Tongue (tissue), 2 donors: ENCODE results near the gene FHAD1. TPM values are rescaled to one million over a fixed set of nuclear protein-coding genes. Genes with fewer than 3 reads are reported as not detected.

ENCODE experiments used
- DNase-seq: peaks from one replicate; pipeline ENCODE4 v3.0.0-alpha.2; 2015
- total RNA-seq: library from RNA; depleted of rRNA; stranded (reverse); fragments of >200 nt; gene quantifications from one replicate; pipeline ENCODE4 v1.2.3, GENCODE V29; 2014

The FHAD1 gene
- total RNA-seq, 1 donor from 2014 or later: 3.8 TPM

DNA sequence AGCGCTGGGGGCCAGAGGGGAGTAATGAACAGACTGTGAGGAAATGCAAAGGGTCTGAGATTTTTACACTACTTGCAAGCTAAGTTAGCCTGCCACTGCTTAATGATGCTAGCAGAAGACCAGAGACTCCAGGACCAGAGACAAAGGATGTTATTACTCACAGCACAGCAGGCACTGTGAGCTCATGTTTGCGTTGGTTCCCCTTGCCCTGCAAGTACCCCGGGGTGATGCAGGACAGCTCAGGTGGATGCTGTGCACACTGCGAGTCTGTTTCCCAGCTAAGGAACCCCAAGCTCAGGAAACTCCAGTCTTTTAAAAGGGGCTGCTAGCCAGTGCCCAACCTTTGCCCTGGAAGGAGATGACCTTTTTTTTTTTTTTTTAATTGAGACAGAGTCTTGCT is 1.2 kb downstream of the FHAD1 start:
- no peak for DNase-seq

DNA sequence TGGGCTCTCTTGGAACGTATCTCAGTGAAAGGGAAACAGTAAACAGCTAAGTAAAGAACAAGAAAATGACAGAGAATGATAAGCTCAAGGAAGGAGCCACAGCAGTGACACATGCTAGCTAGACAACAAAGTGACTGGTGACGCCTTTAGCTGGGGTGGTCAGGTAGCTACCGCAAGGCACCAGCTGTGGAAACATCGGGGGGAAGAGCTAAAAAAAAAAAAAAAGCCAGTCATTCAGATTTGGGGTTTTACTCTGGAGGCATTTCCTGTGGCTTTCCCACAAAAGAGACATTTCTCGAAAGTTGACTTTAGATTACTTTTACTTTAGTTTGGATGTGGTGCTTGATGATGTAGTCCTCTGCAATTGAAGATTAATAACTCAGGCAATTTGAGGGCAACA is 2.1 kb downstream of the FHAD1 start:
- DNase-seq: no peak

DNA sequence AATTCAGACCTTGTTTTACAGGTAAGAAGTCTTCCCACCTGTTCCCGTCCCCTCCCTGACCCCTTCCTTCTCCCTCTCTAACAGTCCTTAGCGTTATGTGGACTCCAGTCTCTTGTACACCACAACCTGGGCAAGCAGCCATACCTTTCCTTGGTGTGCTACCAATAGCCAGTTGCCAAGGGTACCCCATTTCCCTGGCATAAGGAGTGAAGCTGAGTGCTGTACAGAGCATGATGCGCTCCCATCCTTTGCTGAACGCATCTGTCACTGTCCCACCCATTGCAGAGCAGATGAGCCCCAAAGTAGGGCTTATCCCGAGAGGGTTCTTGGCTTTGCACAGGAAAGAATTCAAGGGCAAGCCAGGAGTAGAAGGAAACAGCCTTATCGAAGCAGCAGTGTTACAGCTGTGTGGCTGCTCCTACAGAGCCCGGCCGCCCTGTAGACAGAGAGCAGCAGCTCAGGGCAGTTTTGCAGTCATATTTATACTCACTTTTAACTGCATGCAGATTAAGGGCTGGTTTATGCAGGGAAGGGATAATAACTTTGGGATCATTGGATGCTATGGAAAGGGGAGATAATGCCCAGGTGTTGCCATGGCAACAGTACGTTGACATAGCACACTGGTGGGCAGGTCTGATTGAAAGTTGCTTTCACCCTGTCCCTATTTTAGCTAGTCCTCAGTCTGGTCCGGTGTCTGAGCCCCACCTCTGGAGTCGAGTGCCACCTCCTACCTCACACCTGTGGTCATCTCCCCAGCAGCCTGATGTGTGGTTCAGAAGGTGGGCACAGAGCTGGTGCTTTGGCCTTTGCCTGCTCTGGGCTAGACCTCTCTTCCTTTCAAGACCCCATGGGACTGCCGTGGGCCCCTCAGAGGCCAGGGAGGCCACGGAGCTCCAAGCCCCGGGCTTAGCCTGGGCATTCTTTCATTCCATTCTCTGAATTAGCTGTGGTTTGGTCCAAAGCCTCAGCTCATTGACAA is 5.1 kb downstream of the FHAD1 start:
- no peak for DNase-seq

DNA sequence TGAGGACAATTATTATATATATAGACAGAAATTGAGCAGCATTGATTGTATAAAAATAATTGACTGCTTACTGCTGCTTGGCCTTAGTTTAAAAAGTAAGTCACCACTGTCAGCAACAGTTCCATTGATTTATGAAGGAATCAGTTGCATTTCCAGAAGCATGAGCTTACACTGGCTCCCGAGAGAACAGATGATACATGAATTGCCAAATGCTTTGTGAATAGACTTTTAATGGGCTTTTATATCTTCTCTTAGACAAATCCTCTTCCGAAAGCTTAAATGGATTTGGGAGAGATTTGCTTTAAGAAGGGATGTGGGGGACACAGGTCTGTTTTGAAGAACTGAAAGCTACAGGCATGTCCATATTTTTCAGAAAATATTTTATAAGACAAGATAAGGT is 7.5 kb downstream of the FHAD1 start:
- no peak for DNase-seq

DNA sequence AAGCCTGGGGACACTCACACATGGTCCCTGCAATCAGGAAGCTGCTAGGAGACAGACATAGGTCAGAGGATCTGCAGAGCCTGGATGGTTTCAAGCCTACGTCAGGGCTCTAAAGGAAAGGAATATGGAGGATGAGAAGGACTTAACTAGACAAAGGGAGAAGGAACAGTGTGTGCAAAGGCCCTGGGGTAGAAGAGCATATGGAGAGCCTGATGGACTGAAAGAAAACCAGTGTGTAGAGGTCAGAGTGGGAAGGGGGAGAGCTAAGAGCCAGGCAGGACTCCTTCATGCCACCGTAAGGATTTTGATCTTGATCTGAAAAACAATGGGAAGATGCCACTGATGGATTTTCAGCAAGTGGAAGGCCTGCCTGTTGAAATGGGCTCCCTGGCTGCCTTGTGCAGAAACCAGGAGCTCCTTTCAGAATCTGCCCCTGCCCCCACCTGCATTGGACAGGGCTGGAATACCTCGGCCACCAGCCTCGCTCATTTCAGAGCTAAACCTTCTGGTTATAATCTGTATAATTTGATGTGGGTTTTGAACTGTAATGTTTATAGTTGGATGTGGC is 8.6 kb downstream of the FHAD1 start:
- no peak for DNase-seq

DNA sequence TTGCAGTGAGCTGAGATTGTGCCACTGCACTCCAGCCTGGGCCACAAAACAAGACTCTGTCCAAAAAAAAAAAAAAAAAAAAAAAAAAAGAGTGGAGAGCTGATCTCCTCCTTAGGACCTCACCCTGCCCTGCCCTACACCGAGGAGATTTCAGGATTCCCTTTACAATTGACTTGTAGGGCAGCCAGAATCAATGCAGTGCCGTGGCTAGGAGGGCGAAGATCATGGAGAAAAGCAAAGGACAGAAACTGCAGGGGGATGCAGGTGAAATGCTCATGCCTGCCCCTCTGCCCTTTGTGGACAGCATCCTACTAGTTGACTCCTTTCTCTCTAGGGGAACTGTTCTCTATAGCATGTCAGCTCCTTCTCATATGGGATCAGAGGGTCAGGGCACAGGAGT is 9.6 kb downstream of the FHAD1 start:
- no peak for DNase-seq

DNA sequence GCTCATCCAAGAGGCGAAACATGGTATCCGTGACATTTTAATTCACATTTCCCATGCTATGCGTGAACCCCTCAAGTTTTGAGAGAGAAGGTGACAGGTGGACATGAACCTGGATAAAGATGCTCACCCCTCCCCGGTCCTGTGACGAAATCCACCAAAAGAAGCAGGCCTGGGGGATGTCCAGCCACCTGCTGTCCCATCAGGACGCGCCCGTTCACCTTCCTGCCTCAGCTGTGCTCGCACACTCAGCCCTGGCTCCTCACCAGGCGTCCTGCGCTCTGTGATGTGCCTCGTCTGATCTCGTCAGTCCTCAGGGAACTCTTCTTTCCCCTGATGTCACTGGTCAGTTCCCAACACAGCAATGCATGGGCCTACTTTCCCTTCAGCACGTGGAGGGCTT is 10.3 kb downstream of the FHAD1 start:
- DNase-seq: no peak

DNA sequence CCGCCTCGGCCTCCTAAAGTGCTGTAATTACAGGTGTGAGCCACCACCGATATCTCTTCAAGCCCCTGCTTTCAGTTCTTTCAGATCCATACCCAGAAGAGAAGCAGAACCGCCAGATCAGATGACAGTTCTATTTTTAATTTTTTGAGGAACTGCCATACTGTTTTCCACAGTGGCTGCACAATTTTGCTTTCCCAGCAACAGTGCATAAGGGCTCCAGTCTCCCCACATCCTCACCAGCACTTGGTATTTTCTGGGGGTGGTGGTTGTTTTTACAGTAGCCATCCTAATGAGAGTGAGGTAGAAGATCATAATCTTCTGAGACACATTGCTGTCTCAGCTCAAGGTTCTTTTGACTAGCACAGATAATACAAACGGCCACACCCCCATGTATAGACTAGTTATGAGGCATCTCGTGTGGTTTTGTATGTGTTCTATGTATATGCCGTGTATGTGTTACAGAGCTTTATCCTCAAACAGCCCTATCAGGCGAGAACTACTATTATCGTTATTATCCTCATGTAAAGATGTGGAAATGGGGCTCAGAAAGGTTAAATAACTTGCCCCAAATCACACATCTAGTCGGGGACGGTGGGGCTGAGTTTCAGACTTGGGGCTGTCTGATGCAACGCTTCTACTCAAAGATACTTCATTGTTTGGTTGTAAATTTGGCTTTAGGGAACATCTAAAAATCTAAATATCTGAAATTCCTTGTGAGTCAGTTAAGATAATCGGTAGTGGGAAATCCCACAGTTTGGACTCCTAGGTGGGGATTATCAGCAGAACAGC is 12.0 kb downstream of the FHAD1 start:
- no peak for DNase-seq

DNA sequence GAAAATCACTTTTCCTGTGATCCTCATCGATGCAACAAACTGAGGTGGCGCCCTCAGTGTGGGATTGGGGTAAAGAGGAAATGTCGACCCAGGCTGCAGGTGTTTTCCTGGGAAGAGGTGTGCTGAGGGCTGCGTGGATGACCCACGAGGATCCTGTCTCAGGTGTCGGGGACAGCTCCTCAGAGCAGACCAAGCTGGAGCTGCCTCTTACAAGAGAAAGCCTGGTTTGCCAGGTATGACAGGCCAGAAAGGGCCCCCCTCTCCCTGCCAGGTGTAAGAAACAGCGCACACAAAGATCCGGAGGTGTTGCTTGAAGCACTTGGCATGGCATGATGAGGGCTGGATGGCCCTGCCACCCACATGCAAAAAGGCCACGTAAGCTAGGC is 12.6 kb downstream of the FHAD1 start:
- DNase-seq: no peak

DNA sequence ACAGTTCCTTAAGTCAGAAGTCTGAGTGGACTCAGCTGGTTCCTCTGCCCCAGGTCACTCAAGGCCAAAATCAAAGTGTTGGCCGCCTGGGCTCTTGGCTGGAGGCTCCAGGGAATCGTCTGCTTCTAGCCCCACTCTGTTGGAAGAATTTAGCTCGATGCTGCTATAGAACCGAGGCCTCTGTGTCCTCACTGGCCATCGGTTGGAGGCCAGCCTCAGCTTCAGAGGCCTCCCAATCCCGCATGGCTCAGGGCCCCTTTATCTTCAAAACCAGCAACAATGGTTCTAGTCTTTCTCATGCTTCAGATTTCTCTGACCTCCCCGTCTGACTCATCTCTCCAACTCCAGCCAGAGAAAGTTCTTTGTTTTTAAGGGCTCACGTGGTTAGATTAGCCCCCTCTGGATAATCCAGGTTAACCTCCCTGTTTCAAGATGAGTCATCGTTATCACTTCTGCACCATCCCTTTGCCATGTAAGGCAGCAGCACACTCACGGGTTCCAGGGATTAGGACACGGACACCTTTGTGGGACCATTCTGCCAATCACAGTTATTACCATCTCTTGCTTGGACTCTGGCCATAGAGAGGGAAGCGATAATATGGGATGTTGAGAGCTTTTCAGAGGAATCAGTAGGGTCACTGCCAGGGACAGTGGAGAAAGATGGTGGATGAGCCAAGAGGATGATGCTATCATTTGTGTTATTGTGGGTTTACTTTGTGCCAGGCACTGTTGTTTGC is 13.6 kb downstream of the FHAD1 start:
- no peak for DNase-seq

DNA sequence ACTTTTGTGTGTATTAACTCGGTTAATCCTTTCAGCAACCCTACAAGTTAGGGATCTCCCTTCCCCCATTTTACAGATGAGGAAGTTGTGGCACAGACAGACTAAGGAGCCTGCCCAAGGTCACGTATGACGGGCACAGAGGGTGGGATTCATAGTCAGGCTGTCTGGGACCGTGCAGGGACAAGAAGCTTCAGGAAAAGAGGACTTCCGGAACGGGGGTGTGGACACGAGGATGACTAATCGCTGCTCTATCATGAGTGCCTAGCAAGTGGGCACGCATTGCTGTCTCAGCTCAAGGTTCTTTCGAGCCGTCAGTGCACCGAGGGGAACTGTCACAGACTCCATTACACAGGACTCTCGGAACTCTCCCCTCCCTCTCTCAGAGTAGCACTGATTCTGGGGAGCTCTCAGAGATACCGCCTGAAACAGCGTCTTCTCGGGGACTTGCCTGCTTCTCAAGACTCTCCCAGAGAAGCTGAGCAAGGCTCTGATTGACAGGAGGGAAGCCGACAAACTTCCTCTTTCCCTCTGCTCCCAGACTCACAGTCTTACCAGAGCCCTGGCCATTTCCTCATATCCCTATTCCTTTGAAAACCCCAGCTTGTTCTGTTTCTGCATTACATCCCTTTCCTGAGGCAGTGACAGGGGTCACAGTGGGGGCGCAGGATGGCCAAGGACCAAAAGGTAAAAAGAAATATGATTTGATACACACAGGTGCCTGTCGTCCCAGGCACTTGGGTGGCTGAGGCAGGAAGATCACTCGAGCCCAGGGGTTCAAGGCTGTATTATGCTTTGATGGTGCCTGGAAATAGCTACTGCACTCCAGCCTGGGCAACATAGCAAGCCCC is 14.4 kb downstream of the FHAD1 start:
- DNase-seq: no peak

DNA sequence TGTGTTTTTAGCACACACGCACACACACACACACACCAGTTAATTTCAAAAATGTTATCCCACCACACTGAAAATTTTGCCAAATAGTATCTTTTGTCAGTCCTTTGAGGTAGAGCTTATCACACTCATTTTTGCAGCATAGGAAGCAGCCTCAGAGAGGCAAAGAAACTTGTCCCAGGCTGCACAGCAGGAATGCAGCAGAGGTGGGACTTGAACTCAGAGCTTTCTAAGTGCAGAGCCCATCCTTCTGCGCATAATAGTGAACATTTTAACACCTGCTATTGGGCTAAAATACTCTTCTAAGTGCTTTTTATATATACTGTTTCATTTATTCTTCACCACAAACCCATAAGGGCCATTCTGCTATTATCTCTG is 15.0 kb downstream of the FHAD1 start:
- DNase-seq: no peak

DNA sequence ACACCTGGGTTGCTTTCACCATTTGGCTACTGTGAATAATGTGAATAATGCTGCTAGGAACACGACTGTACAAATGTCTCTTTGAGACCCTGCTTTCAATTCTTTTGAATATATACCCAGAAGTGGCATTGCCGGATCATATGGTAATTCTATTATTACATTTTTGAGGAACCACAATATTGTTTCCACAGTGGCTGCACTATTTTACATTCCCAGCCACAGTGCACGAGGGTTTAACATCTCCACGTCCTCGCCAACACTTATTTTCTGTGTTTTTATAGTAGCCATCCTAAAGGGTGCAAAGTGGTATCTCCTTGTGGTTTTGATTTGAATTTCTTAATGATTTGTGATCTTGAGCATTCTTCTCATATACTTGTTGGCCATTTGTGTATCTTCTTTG is 15.7 kb downstream of the FHAD1 start:
- no peak for DNase-seq

DNA sequence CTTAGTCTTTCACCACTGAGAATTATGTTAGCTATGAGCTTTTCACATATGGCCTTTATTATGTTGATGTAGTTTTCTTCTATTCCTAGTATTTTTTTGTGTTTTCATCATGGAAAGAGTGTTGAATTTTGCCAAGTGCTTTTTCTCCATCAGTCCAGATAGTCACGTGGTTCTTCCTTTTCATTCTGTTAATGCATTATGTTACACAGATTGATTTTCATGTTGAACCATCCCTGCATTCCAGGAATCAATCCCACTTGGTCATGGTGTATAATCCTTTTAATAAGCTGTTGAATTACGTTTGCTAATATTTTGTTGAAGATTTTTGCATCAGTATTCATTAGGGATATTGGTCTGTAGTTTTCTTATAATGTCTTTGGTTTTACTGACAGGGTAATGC is 17.7 kb downstream of the FHAD1 start:
- no peak for DNase-seq

DNA sequence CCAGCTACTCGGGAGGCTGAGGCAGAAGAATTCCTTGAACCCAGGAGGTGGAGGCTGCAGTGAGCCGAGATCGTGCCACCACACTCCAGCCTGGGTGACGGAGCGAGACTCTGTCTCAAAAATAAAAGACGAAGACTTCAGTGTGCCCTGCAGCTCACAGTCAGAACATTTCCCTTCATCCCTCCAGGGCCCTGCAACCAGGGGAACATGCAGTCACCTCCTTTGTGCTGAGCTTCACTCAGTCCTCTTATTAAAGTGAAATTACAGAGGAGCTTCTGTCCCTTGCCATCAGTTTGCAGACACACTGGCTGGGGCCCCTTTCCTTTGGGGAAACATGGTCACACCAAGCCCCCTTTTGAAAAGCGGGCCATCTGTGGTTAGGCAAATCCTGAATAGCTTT is 24.2 kb downstream of the FHAD1 start:
- DNase-seq: no peak

DNA sequence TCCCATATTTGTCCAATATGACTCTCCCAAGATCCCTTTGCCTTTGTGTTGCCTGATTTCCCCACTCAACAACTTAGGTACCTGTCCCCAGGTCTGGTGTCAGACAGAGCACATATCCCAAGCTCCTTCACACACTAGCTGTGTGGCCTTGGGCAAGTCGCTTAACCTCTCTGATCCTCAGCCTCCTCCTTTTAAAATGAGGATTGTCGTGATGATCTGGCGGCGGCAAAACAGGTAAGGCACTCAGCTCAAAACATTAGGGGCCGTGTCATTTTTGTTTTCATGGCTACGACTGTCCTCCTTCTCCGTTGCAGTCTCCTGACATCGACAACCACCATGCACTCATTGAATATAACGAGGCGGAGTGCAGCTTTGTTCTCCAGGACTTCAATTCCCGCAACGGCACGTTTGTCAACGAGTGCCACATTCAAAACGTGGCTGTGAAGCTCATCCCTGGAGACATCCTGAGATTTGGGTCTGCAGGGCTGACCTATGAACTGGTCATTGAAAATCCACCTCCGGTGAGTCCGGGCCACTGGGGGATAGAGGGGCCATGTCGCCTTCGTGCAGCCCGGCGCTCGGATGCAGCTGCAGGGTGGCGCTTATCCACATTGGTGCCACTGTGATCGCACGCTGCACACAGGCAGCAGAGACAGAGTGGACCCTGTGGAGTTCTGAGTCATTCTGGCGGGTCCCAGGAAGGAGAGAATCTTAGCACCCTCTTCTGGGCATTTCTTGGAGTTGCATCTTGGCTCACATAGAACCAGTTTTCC is 25.2 kb downstream of the FHAD1 start:
- DNase-seq: peak; percentile 90

DNA sequence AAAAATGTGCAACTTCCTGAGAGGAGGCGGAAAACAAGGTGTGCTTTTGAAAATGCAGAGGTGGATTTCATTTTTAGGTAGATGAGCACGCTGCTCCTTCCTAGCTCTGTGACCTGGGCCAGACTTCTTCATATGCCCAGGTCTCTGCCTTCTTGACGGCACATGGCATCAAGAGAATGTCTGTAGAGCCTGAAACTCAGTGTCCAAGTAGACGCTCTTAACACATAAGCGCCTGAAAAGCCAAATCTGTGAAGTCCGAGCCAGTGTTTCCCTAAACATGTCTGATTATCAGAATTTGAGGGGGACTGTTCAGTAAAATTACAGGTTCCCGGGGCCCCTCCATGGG is 25.7 kb downstream of the FHAD1 start:
- no peak for DNase-seq

DNA sequence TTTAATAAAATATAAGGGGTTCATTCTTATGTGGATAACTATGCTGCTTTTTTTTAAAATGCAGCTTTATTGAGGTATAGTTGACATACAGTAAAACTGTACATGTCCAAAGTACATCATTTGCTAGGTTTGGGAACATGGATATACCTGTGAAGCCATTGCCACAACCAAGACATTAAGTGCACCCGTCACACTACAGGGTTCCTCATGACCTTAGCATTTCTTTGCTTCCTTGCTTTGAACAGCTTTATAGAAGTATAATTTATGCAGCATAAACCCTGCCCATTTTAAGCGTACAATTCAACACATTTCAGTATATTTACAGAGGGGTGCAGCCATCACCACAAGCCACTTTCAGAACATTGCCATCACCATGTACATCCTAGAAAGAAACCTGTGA is 26.3 kb downstream of the FHAD1 start:
- no peak for DNase-seq

DNA sequence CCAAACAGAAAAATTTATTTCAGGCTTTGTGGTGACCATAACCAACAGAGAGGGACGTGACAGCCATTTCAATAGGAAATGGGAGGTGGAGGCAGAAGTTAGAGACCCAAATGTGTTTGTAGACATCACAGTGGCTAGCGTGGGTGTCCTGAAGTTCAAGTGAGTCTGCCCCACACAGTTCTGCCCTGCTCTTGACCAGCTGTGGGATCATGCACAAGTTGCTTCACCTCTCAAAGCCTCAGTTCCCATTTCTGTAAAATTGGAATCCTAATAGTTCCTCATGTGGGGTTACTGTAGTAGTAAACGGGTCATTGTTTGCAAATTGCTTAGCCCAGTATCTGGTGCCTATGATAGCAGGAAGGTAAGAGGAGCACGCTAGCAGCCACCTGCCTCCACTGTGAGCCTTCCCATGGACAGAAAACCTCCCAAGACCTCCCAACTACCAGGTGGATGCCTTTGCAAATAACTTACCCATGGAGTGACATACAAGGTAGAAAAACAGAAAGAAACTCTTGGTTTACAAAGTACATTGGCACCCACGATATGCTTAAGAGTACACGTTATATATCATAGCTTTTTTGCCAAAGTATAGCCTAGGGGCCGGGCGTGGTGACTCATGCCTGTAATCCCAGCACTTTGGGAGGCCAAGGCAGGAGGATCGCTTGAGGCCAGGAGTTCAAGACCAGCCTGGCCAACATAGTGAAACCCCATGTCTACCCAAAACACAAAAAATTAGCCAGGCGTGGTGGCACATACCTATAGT is 29.1 kb downstream of the FHAD1 start:
- DNase-seq: no peak
